Ovary (tissue), 9 donors: ENCODE data around the gene KLHL6. TPM values are rescaled to one million over a fixed set of nuclear protein-coding genes. Genes with fewer than 3 reads are reported as not detected.

ENCODE experiments used
- DNase-seq, 5 donors: peaks; one replicate each; pipeline ENCODE4 v3.0.0-alpha.2; 2019 to 2020
- H3K27ac ChIP-seq, 2 donors: fragments of 200-600 bp; one replicate each; pipeline versions ENCODE4 v1.5.1 to v1.8.0; 2019 to 2022
- H3K27me3 ChIP-seq: fragments of 200-600 bp; one replicate; pipeline ENCODE4 v1.8.0; 2022
- H3K36me3 ChIP-seq: fragments of 200-600 bp; sonication (generic); one replicate; pipeline ENCODE4 v1.5.1; 2019
- H3K4me1 ChIP-seq: one replicate; pipeline ENCODE4 v1.8.1; 2013; ENCODE audit warnings: mild to moderate bottlenecking, moderate library complexity; ENCODE audit not compliant: insufficient read depth
- H3K4me3 ChIP-seq: fragments of 200-600 bp; sonication (generic); one replicate; pipeline ENCODE4 v1.5.1; 2017
- H3K9me3 ChIP-seq, 2 donors: fragments of 200-600 bp in 1 of 2; sonication (generic) in 1 of 2; one replicate each; pipeline versions ENCODE4 v1.5.1 to v1.8.1; 2013 to 2019; ENCODE audit warnings: mild to moderate bottlenecking in 1 of 2, moderate library complexity in 1 of 2
- EP300 ChIP-seq: sonication (generic); formaldehyde crosslinking; IDR thresholded peaks from one replicate; pipeline ENCODE4 v1.6.1; 2017; ENCODE audit warnings: antibody characterized with exemption
- POLR2A ChIP-seq: fragments of 450-650 bp; IDR thresholded peaks from one replicate; pipeline ENCODE4 v1.6.1; 2017; ENCODE audit warnings: antibody characterized with exemption, mild to moderate bottlenecking, moderate library complexity
- whole genome bisulfite sequencing, 3 donors: extraction: QIAGEN DNeasy Blood & Tissue Kit in 1 of 3; methylation state at CpG; one replicate each; pipeline versions ENCODE4 v1.1.5 to v1.1.7; 2013 to 2017; 5-methylcytosine and 5-hydroxymethylcytosine counted together
- intact Hi-C, 4 donors: fragments of 100-400 bp; cut with DNase I; formaldehyde crosslinking; loops; one replicate each; pipeline versions ENCODE4 v1.11.0 to v1.15.1; 2022 to 2023
- polyA plus RNA-seq, 2 donors: library from polyadenylated mRNA; stranded (reverse); fragments of 200-250 nt in 1 of 2; fragments of 350-450 nt in 1 of 2; fragmentation: Illumina TruSeq in 1 of 2; extraction: RNeasy Lipid Tissue Mini Kit (QIAGEN cat#74804) in 1 of 2; gene quantifications; one replicate each; pipeline ENCODE4 v1.2.3, GENCODE V29; 2013 to 2014
- total RNA-seq, 7 donors: library from RNA; depleted of rRNA in 2 of 7; stranded (reverse); fragments of >200 nt in 2 of 7; fragmentation: NEBNext Ultra II Directional in 3 of 7; extraction: Animal tissue kit (Norgen Biotek cat#: 25700) in 3 of 7; gene quantifications; one replicate each; pipeline versions ENCODE4 v1.1.0 to v1.2.4, GENCODE V29; 2016 to 2023
- TF ChIP-seq, protein P1 (sequence below), 3 donors: fragments of 450-650 bp in 2 of 3; fragments of 200-600 bp in 1 of 3; IDR thresholded peaks; one replicate each; pipeline versions ENCODE4 v1.5.1 to v1.8.0; 2016 to 2022; ENCODE audit warnings: antibody characterized with exemption in 3 of 3, mild to moderate bottlenecking in 1 of 3
- donor health status: DM: no; HTN: no; CAD: no; lungs with moderate emphysema.
- donor health status: DM: no; HTN: no; CAD: no.
- donor health status: Bipolar disorder and iron deficiency.
- donor health status: DM: yes; HTN: yes; CAD: no.
- donor health status: DM: no; HTN: no; CAD: no.
- donor health status: DM: yes; HTN: yes; CAD: no.

Gene KLHL6
- total and polyA plus RNA-seq, 9 donors: 0.21 to 3.9 (median 0.92) TPM

DNA sequence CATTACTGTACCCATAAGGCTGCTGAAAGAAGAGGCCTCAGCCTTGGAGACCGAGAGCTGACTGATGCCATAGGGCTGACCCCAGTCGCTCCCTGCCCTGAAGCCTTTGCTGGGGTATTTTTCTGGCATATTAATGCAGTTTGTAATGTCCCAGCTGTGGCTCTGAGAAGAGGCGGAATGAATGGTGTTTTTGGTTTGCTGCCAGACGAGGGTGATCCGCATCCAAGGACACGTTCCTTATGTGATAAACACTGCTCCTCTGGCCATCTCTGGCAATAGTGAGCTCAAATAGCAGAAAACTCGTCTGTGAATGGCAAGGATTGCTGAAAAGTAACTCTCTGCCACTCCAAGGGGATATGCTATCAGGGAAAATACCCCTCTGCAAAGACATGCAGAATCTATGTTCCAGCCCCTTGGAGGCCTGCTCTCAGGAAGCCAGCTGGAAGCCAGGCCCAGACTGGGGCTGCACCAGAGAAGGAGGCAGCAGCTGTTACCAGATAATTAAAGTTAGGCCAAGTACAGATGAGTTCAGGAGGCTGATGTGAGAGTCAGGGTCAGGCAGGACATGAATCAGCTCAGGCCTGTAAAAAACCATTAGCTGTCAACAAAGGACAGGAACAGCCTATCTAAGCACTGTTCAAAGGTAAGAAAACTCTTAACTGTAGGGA, 28.9 kb upstream of the KLHL6 start:
- no peaks in the 10 kb centered on the region for H3K36me3 ChIP-seq
- 4 to 6% (median 5%) methylated on average over 7 of the region's 7 CpGs for WGBS, 3 donors
- DNase-seq: peak; percentile 73 to 82 (median 80)
- H3K4me1 ChIP-seq: peaks cover 41% of the 10 kb centered on the region
- H3K27me3 ChIP-seq: no peaks in the 10 kb centered on the region
- no peaks in the 10 kb centered on the region for H3K9me3 ChIP-seq
- intact Hi-C loops: no loop called here
- TF ChIP-seq, protein P1, sequence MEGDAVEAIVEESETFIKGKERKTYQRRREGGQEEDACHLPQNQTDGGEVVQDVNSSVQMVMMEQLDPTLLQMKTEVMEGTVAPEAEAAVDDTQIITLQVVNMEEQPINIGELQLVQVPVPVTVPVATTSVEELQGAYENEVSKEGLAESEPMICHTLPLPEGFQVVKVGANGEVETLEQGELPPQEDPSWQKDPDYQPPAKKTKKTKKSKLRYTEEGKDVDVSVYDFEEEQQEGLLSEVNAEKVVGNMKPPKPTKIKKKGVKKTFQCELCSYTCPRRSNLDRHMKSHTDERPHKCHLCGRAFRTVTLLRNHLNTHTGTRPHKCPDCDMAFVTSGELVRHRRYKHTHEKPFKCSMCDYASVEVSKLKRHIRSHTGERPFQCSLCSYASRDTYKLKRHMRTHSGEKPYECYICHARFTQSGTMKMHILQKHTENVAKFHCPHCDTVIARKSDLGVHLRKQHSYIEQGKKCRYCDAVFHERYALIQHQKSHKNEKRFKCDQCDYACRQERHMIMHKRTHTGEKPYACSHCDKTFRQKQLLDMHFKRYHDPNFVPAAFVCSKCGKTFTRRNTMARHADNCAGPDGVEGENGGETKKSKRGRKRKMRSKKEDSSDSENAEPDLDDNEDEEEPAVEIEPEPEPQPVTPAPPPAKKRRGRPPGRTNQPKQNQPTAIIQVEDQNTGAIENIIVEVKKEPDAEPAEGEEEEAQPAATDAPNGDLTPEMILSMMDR (IDR thresholded peaks at IDR 0.05): no peak
- TF ChIP-seq EP300 (no peak), POLR2A (no peak)
- H3K27ac ChIP-seq: peak overlapping the region in 1 of 2 donors; percentile 58
- H3K4me3 ChIP-seq: no peak overlapping the region

- H3K4me1 ChIP-seq: peaks cover 41% of the 10 kb centered on the region
- intact Hi-C loops: no loop called here
- no peak overlapping the region for H3K4me3 ChIP-seq
- no peaks in the 10 kb centered on the region for H3K27me3 ChIP-seq
- DNase-seq: peak in 3 of 5 donors; percentile 50 to 67 (median 60)
- no peaks in the 10 kb centered on the region for H3K36me3 ChIP-seq
- H3K27ac ChIP-seq: peak overlapping the region in 1 of 2 donors; percentile 58
- TF ChIP-seq, protein P1 (IDR thresholded peaks at IDR 0.05): no peak
- TF ChIP-seq POLR2A (no peak), EP300 (no peak)
- WGBS, 3 donors: 46 to 59% (median 55%) methylated on average over 5 of the region's 5 CpGs
- no peaks in the 10 kb centered on the region for H3K9me3 ChIP-seq
Measured at GRCh38 chr3:183583331-183584245, 28.1 kb upstream of the KLHL6 start.

- Histone ChIP-seq H3K36me3 (no peaks in the 10 kb centered on the region), H3K4me3 (no peak overlapping the region), H3K9me3 (no peaks in the 10 kb centered on the region), H3K27me3 (no peaks in the 10 kb centered on the region), H3K27ac (no peak overlapping the region), H3K4me1 (peaks cover 41% of the 10 kb centered on the region)
- intact Hi-C loops: no loop called here
- TF ChIP-seq, protein P1 (IDR thresholded peaks at IDR 0.05): no peak
- TF ChIP-seq POLR2A (no peak), EP300 (no peak)
- DNase-seq: no peak
- WGBS, 3 donors: 59 to 88% (median 84%) methylated on average over 1 of the region's 1 CpG
Measured at GRCh38 chr3:183582161-183582560, 26.7 kb upstream of the KLHL6 start.

DNA sequence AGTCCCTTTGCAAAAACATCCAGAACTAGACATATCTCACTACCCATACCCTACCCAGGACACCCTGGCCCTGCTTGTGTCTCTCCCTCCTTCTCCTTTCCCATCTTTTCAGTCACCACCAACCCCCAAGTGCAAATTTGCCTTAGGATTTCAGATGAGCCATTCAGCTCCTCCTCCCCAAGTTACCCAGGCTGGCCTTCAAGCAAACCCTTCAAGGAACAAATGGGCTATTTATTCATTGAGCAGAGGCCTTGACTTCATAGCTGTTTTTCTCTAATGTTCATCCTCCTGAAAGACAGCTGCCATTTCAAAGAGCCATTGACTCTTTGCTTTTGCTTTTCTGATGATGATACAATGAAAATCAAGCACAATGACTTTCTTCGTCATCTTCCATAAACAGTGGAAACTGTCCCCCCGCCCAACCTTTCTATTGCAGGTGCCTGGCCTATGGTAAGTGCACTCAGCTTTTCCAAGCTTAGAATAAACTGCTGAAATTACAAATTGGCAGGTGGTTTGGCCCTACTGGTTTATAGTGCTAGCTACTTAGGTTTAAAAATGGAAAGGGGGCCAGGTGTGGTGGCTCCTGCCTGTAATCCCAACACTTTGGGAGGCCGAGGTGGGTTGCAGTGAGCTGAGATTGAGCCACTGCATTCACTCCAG, 26.1 kb upstream of the KLHL6 start:
- H3K36me3 ChIP-seq: no peaks in the 10 kb centered on the region
- no peak overlapping the region for H3K4me3 ChIP-seq
- H3K9me3 ChIP-seq: no peaks in the 10 kb centered on the region
- WGBS, 3 donors: 90 to 95% (median 95%) methylated on average over 3 of the region's 3 CpGs
- H3K4me1 ChIP-seq: peaks cover 41% of the 10 kb centered on the region
- H3K27me3 ChIP-seq: no peaks in the 10 kb centered on the region
- TF ChIP-seq EP300 (no peak), POLR2A (no peak)
- TF ChIP-seq, protein P1 (IDR thresholded peaks at IDR 0.05): no peak
- no peak overlapping the region for H3K27ac ChIP-seq
- intact Hi-C loops: no loop called here
- no peak for DNase-seq
